Natural killer cell (primary cell): ENCODE measurements around the gene SERPINA3. TPM values are rescaled to one million over a fixed set of nuclear protein-coding genes. Genes with fewer than 3 reads are reported as not detected.

Experiments used
- ATAC-seq, 3 donors: fragments of 150-1000 bp in 2 of 3; fragments of 200-7000 bp in 1 of 3; cut with Tn5 transposase; 1 replicate in 1 of 3; 2 replicates in 2 of 3; pipeline ENCODE4 v1.10.0; 2021; ENCODE audit warnings: mild to moderate bottlenecking in 2 of 3, moderate library complexity in 2 of 3
- DNase-seq, 2 donors: peaks; one replicate each; pipeline versions ENCODE4 v3.0.0 to v3.0.0-alpha.2; 2013 to 2021; ENCODE audit warnings: mixed read lengths in 1 of 2
- H3K27ac ChIP-seq: one replicate; pipeline ENCODE4 v1.5.1; 2013; ENCODE audit warnings: mild to moderate bottlenecking, low read length
- H3K27me3 ChIP-seq: one replicate; pipeline ENCODE4 v1.6.1; 2013; ENCODE audit warnings: low read length; ENCODE audit not compliant: control insufficient read depth, insufficient read depth
- H3K36me3 ChIP-seq: one replicate; pipeline ENCODE4 v1.6.1; 2013; ENCODE audit warnings: low read length; ENCODE audit not compliant: control insufficient read depth, insufficient read depth
- H3K4me1 ChIP-seq: one replicate; pipeline ENCODE4 v1.6.1; 2013; ENCODE audit warnings: low read length; ENCODE audit not compliant: control insufficient read depth, insufficient read depth
- H3K4me3 ChIP-seq: one replicate; pipeline ENCODE4 v1.5.1; 2013; ENCODE audit warnings: low read length
- H3K9me3 ChIP-seq: one replicate; pipeline ENCODE4 v1.6.1; 2013; ENCODE audit warnings: low read length; ENCODE audit not compliant: control insufficient read depth, insufficient read depth
- H3K27ac Mint-ChIP-seq, 2 donors: one replicate each; pipeline ENCODE4 v1.8.0; 2022; ENCODE audit warnings: mild to moderate bottlenecking in 2 of 2, mixed read lengths in 2 of 2, moderate library complexity in 1 of 2
- H3K27me3 Mint-ChIP-seq, 2 donors: one replicate each; pipeline ENCODE4 v1.8.0; 2022; ENCODE audit warnings: low read depth in 2 of 2, mixed read lengths in 2 of 2
- H3K36me3 Mint-ChIP-seq: one replicate; pipeline ENCODE4 v1.8.0; 2022; ENCODE audit warnings: mixed read lengths
- H3K4me1 Mint-ChIP-seq, 2 donors: one replicate each; pipeline ENCODE4 v1.8.0; 2022; ENCODE audit warnings: mixed read lengths in 2 of 2
- H3K4me3 Mint-ChIP-seq: one replicate; pipeline ENCODE4 v1.8.0; 2022; ENCODE audit warnings: mild to moderate bottlenecking, moderate library complexity, mixed read lengths
- H3K9me3 Mint-ChIP-seq, 2 donors: one replicate each; pipeline ENCODE4 v1.8.0; 2022; ENCODE audit warnings: mixed read lengths in 2 of 2
- WGBS: methylation state at CpG from one replicate; pipeline ENCODE4 v1.1.7; 2013; ENCODE audit warnings: missing lambda C conversion rate; ENCODE audit not compliant: insufficient coverage; 5-methylcytosine and 5-hydroxymethylcytosine counted together
- intact Hi-C: fragments of 100-400 bp; cut with micrococcal nuclease; formaldehyde crosslinking; loops from one replicate; pipeline ENCODE4 v1.14.2; 2022
- total RNA-seq, 4 donors: library from RNA; stranded (reverse); fragments of 120-200 nt in 1 of 4; gene quantifications; one replicate each; pipeline versions ENCODE4 v1.2.3 to v1.2.4, GENCODE V29; 2013 to 2022
- TF ChIP-seq, protein P1 (sequence below): fragments of 200-600 bp; IDR thresholded peaks from one replicate; pipeline ENCODE4 v1.8.0; 2022; ENCODE audit warnings: antibody characterized with exemption

Gene SERPINA3
- total RNA-seq, 3 donors from 2014 or later (not counting 1 experiment from before 2014, with no cell fraction given): not detected

DNA sequence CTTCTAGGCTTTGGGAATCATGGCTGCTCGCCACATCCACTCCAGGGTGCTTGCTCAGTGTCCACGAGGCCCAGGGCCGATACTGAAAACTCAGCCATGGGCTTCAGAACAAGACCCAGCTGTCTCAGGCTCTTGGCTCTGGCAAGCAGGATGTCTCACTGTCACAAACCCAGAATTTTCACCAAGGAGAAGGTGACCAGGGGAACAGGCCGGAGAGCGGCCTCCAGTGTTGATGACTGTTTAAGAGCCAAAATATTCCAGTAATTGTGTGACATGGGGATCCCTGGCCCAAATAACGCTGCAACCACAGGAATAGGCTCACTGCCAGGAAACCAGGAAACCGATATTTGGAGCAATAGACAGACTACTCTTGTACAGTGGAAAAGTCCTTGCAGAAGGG is 40.8 kb upstream of the SERPINA3 start:
- Mint-ChIP-seq H3K4me3 (no peak overlapping the region), H3K27me3 (peaks cover 0 to 2% of the 10 kb centered on the region in 2 donors), H3K27ac (no peak overlapping the region), H3K9me3 (no peaks in the 10 kb centered on the region), H3K4me1 (no peaks in the 10 kb centered on the region), H3K36me3 (no peaks in the 10 kb centered on the region)
- Histone ChIP-seq H3K27ac (no peak overlapping the region), H3K9me3 (no peaks in the 10 kb centered on the region), H3K36me3 (no peaks in the 10 kb centered on the region), H3K4me3 (no peak overlapping the region), H3K4me1 (no peaks in the 10 kb centered on the region), H3K27me3 (no peaks in the 10 kb centered on the region)
- TF ChIP-seq, protein P1, sequence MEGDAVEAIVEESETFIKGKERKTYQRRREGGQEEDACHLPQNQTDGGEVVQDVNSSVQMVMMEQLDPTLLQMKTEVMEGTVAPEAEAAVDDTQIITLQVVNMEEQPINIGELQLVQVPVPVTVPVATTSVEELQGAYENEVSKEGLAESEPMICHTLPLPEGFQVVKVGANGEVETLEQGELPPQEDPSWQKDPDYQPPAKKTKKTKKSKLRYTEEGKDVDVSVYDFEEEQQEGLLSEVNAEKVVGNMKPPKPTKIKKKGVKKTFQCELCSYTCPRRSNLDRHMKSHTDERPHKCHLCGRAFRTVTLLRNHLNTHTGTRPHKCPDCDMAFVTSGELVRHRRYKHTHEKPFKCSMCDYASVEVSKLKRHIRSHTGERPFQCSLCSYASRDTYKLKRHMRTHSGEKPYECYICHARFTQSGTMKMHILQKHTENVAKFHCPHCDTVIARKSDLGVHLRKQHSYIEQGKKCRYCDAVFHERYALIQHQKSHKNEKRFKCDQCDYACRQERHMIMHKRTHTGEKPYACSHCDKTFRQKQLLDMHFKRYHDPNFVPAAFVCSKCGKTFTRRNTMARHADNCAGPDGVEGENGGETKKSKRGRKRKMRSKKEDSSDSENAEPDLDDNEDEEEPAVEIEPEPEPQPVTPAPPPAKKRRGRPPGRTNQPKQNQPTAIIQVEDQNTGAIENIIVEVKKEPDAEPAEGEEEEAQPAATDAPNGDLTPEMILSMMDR: no peak
- 71% methylated on average over 7 of the region's 7 CpGs for WGBS
- intact Hi-C loops: no loop called here
- DNase-seq: no peak
- no peak for ATAC-seq

DNA sequence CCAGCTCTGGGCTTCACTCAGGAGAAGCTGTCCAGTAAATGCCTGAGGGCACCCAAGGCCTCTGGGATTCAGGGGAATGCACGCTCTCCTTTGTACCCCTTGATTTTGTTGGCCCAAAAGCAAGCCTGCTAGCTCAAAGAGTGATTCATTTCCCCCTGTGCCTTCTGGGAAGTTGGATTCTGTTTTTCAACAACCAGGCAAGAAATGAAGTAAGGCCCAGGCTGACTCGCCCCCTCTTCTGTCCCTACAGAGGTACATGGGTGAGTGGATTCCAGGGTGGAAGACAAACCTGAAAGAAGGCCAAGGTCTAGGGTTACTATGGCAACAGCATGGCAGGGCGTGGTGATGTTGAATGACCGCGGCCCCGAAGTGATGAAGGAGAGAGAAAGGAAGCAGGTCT is 40.2 kb upstream of the SERPINA3 start:
- Mint-ChIP-seq H3K4me1 (no peaks in the 10 kb centered on the region), H3K36me3 (no peaks in the 10 kb centered on the region), H3K4me3 (no peak overlapping the region), H3K27ac (no peak overlapping the region), H3K27me3 (no peaks in the 10 kb centered on the region), H3K9me3 (no peaks in the 10 kb centered on the region)
- H3K36me3 ChIP-seq: no peaks in the 10 kb centered on the region
- no peaks in the 10 kb centered on the region for H3K9me3 ChIP-seq
- intact Hi-C loops: no loop called here
- H3K4me3 ChIP-seq: no peak overlapping the region
- no peak overlapping the region for H3K27ac ChIP-seq
- ATAC-seq (no peak), DNase-seq (no peak)
- WGBS: 85% methylated on average over 6 of the region's 6 CpGs
- TF ChIP-seq, protein P1: no peak
- H3K27me3 ChIP-seq: no peaks in the 10 kb centered on the region
- H3K4me1 ChIP-seq: no peaks in the 10 kb centered on the region

DNA sequence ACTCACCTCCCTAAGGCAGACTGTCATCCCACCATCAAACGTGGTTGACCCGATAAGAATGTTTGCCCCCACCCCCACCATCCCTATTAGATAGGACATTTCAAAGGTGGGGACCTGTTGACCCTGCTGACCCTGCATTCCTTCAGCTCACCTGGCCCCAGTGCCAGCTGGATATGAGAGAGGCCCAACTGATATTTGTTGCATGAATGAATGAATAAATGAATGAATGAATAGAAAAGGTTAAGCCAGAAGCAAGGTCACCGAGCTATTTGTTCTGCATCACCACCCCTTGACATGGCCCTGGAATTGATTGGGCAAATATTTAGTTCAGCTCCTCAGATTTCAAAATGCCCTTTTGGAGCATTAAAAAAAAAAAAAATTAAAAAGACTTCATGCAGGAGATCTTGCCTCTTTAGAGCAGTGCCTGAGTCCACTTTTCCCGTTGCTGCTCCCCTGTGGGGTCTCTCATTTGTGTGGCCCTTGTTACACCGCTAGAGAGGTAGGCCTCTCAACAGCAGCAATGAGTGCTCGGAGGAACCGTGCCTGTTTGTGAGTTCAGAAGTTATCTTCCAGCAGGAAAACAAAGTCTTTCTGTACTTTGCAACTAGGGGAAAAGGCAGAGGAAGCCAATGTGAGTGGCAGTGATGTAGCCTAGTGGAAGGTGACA is 39.4 kb upstream of the SERPINA3 start:
- H3K36me3 ChIP-seq: no peaks in the 10 kb centered on the region
- H3K27me3 Mint-ChIP-seq: no peaks in the 10 kb centered on the region
- ATAC-seq (no peak), DNase-seq (no peak)
- H3K27ac Mint-ChIP-seq: no peak overlapping the region
- H3K9me3 ChIP-seq: no peaks in the 10 kb centered on the region
- H3K36me3 Mint-ChIP-seq: no peaks in the 10 kb centered on the region
- H3K4me3 Mint-ChIP-seq: no peak overlapping the region
- H3K4me3 ChIP-seq: no peak overlapping the region
- TF ChIP-seq, protein P1: no peak
- no peaks in the 10 kb centered on the region for H3K27me3 ChIP-seq
- intact Hi-C loops: no loop called here
- 82% methylated on average over 7 of the region's 7 CpGs for WGBS
- no peaks in the 10 kb centered on the region for H3K9me3 Mint-ChIP-seq
- H3K4me1 ChIP-seq: no peaks in the 10 kb centered on the region
- H3K27ac ChIP-seq: no peak overlapping the region
- H3K4me1 Mint-ChIP-seq: no peaks in the 10 kb centered on the region
